Measurements from ENCODE around the gene SLC22A23. TPM values are rescaled to one million over a fixed set of nuclear protein-coding genes. Genes with fewer than 3 reads are reported as not detected.

Gene SLC22A23
- total RNA-seq, 1 donor from 2014 or later = 27.8 TPM

DNA sequence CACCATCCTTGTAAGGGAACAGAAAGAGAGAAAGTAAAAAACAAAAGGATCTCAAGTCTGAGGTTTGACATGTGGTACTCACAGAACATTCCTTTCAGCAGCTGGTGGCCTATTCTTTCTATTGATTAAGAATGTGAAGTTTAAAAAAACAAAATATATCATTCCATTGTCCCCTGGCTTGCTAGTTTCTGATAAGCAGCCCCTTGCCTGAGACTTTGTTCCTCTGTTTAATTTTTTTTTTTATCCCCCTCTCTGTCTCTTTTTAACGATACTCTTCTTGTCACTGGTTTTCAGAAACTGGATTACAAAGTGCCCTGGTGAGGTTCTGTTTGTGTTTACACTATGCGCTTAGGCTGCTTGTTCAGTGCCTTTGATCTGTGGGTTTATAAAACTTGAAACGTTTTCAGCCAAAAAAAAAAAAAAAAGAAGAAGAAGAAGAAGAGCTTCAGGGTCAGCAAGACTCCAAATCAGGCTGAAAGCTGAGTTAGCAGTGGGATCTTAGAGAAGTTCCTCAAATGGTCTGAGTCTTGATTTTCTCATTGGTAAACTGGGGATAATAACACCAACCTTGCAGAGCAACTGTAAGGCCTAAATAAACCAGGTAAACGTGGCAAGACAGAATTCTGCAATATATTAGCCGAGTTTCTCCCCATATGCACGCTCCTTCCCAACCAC is 45.1 kb upstream of the SLC22A23 start:
- TF ChIP-seq, protein P1, sequence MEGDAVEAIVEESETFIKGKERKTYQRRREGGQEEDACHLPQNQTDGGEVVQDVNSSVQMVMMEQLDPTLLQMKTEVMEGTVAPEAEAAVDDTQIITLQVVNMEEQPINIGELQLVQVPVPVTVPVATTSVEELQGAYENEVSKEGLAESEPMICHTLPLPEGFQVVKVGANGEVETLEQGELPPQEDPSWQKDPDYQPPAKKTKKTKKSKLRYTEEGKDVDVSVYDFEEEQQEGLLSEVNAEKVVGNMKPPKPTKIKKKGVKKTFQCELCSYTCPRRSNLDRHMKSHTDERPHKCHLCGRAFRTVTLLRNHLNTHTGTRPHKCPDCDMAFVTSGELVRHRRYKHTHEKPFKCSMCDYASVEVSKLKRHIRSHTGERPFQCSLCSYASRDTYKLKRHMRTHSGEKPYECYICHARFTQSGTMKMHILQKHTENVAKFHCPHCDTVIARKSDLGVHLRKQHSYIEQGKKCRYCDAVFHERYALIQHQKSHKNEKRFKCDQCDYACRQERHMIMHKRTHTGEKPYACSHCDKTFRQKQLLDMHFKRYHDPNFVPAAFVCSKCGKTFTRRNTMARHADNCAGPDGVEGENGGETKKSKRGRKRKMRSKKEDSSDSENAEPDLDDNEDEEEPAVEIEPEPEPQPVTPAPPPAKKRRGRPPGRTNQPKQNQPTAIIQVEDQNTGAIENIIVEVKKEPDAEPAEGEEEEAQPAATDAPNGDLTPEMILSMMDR (IDR thresholded peaks at IDR 0.05) = no peak
- no peaks in the 10 kb centered on the region for H3K27me3 ChIP-seq (ENCODE audit: low read depth)
- no peaks in the 10 kb centered on the region for H3K36me3 ChIP-seq
- intact Hi-C loops (cut with DNase I) = no loop called here
- H3K4me3 ChIP-seq = no peak overlapping the region
- H3K4me1 ChIP-seq = no peaks in the 10 kb centered on the region
- H3K9me3 ChIP-seq = no peaks in the 10 kb centered on the region
- no peak for DNase-seq
- ATAC-seq = no peak
- H3K27ac ChIP-seq = no peak overlapping the region

DNA sequence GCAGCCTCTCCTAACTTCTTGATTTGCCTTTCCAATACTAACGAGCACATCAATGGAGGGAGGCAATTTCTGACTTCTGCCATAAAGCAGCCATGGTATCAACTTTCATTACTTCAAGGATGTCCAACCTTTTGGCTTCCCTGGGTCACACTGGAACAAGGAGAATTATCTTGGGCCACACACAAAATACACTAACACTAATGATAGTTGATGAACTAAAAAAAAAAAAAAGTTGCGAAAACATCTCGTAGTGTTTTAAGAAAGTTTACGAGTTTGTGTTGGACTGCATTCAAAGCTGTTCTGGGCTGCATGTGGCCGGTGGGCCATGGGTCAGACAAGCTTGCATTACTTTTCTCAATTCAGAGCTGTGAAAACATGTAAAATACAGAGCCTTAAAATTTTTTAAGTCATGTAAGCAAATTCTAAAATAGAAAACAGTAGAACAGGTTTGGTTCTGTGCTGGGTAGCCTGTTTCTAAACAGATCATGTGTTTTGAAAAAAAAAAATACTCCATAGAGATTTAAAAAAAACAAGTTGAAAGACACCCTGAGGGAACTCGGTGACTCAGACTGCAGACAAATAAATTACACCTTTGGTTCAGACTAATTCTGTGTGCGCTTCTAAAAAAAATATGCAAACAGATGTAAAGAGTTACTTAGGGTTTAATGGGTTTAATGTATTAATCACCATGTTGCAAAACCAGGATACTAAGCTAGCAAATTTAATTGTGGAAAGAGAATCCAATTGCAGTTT is 43.6 kb upstream of the SLC22A23 start:
- H3K4me3 ChIP-seq = no peak overlapping the region
- H3K27ac ChIP-seq = no peak overlapping the region
- ATAC-seq = no peak

DNA sequence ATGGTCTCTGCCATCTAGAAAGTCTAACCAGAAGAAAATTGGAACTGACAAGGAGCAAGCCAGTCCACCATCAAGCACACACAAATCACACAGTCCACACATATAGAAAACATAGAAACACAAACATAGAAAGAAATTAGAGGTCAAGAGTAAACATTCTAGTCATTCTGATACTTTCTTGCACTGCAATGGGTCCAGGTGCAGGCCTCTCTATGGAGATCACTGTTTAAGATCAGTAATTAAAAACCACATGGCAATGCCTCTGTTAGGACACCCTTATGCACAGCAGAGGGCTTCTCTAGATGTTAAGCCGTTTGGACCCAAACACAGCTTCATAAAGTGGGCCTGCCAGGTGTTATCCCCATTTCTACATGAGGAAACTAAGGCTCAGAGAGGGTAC is 42.8 kb upstream of the SLC22A23 start:
- DNase-seq (no peak), ATAC-seq (no peak)
- H3K4me3 ChIP-seq = no peak overlapping the region
- no peaks in the 10 kb centered on the region for H3K9me3 ChIP-seq
- intact Hi-C loops (cut with DNase I) = no loop called here
- no peak overlapping the region for H3K27ac ChIP-seq
- no peaks in the 10 kb centered on the region for H3K36me3 ChIP-seq
- TF ChIP-seq, protein P1 (IDR thresholded peaks at IDR 0.05) = no peak
- no peaks in the 10 kb centered on the region for H3K4me1 ChIP-seq
- no peaks in the 10 kb centered on the region for H3K27me3 ChIP-seq (ENCODE audit: low read depth)

More for the DNA sequence above, 43.6 kb upstream of the SLC22A23 start:
- no peaks in the 10 kb centered on the region for H3K4me1 ChIP-seq
- intact Hi-C loops (cut with DNase I) = no loop called here
- H3K36me3 ChIP-seq = no peaks in the 10 kb centered on the region
- DNase-seq = no peak
- H3K27me3 ChIP-seq (ENCODE audit: low read depth) = no peaks in the 10 kb centered on the region
- TF ChIP-seq, protein P1 (IDR thresholded peaks at IDR 0.05) = no peak
- H3K9me3 ChIP-seq = no peaks in the 10 kb centered on the region

DNA sequence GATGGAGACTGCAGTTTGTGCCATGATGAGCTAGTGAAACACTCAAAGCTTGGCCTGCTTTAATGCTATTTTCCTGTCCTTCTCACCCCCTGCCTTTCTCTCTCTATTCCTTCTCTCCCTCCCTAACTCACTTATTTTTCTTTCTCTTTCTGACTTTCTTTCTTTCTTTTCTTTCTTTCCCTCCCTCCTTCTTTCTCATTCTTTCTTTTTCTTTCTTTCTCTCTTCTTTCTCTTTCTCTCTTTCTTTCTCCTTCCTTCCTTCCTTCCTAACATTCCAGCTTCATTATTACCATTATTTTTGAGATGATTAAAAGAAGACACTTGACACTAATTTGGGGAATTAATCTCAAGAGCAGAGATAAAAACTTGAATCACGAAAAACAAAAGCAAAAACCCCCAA is 39.5 kb upstream of the SLC22A23 start:
- DNase-seq = no peak
- H3K27ac ChIP-seq = no peak overlapping the region
- no peaks in the 10 kb centered on the region for H3K4me1 ChIP-seq
- H3K36me3 ChIP-seq = no peaks in the 10 kb centered on the region
- no peaks in the 10 kb centered on the region for H3K9me3 ChIP-seq
- intact Hi-C loops (cut with DNase I) = no loop called here
- H3K27me3 ChIP-seq (ENCODE audit: low read depth) = no peaks in the 10 kb centered on the region
- no peak for ATAC-seq
- TF ChIP-seq, protein P1 (IDR thresholded peaks at IDR 0.05) = no peak
- no peak overlapping the region for H3K4me3 ChIP-seq

DNA sequence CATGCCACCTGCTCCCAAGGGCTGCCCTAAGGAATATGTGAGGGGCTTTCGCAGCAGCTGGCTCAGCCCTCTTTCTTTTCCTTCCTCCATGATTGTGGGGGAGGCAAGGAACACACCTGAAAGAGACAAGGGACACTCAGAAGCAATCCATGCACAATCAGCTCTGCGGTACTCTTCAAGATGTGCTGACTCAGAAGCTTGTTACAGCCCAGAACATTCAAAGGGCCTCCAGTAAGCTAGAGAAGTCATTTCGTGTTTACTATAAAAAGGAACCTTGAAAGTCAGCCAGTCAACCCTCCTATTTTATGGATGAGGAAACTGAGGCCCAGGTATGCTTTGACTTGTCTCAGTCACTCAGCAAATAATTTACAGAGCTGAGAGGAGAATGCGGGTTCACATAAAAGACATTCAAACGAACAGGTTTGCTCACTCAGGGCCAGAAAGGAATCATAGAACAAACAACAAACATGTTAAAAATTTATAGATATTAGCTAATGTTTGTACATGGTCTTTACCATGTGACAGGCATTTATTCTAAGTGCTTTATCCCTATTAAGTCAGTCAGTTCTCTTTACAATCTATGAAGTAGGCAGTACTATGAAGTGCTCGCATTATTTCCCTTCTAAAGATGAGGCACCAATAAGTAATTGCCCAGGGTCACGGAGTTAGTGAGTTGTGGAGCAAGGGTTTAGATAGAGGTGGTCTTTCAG is 37.7 kb upstream of the SLC22A23 start:
- no peak for ATAC-seq

More for the DNA sequence above, 37.7 kb upstream of the SLC22A23 start:
- Histone ChIP-seq H3K9me3 (no peaks in the 10 kb centered on the region), H3K36me3 (no peaks in the 10 kb centered on the region), H3K4me1 (no peaks in the 10 kb centered on the region), H3K27ac (no peak overlapping the region), H3K27me3 (ENCODE audit: low read depth) (no peaks in the 10 kb centered on the region), H3K4me3 (no peak overlapping the region)
- TF ChIP-seq, protein P1 (IDR thresholded peaks at IDR 0.05) = no peak
- DNase-seq = no peak
- intact Hi-C loops (cut with DNase I) = no loop called here
